ENCODE results near the gene CENPA.
A peak's percentile ranks its signal among the peaks of the same experiment; 100 is the strongest.
"Not testable (repeated sequence)": the region's sequence is repeated elsewhere in the genome, so short reads cannot be mapped to it uniquely, and the experiment has no call there.

The CENPA gene

GRCh38 chr2:26785431-26786206 is at the start of gene CENPA:
Gene CENPA, plus strand, starts transcription at chr2:26786056. Its CDS starts 141 bp downstream, at chr2:26786197.
- DNase-seq, result peak; percentile 100

DNA sequence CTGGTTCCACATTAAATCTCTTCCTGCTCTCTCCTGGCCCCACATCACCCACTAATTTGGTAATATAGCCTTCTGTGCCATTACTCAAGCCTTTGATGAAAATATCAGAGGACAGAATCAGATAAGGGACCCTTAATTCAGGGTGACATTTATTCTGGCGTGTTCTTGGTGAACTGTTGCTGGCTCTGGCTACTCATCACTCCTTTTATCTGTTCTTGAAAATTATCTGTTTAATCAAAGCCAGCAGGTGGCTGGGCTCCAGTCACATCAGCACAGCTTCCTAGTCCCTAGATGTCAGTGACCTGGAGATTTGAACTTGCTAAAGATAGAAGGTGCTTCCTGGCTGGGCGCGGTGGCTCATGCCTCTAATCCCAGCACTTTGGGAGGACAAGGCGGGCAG is 48.6 kb upstream of the CENPA start:
- no peak for DNase-seq

GRCh38 chr2:26738481-26738880 is 47.4 kb upstream of the CENPA start:
- no peak for DNase-seq

- DNase-seq, result no peak
These were observed 46.3 kb upstream of the CENPA start for GRCh38 chr2:26739514-26739913.

- DNase-seq, result no peak
These were observed 45.5 kb upstream of the CENPA start for GRCh38 chr2:26740346-26740745.

- DNase-seq, result no peak
These were observed 45.0 kb upstream of the CENPA start for GRCh38 chr2:26740890-26741302.

GRCh38 chr2:26742048-26742770 is 43.6 kb upstream of the CENPA start:
- no peak for DNase-seq

DNA sequence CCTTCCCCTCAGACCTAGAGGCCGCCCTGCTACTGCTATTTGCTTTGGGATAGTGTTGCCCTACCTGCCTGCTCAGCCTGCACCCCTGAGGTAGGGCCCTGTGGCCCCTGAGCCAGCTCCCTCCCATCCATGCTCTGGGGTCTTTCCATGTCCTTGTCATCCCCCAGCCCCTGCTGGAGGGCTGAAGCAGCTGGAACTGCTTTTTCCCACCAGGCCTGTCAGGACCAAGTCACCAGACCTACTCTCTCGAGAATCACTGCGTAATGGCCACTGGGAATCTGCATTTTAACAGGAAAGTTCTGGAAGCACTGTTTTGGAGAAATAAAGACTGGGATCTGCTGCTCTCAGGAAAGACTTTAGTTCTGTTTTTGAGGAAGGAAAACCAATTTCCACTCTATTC is 42.0 kb upstream of the CENPA start:
- no peak for DNase-seq

- no peak for DNase-seq
These were observed 40.9 kb upstream of the CENPA start for GRCh38 chr2:26744953-26745352.

- DNase-seq, result peak; percentile 85
These were observed 40.1 kb upstream of the CENPA start for GRCh38 chr2:26745609-26746327.

DNA sequence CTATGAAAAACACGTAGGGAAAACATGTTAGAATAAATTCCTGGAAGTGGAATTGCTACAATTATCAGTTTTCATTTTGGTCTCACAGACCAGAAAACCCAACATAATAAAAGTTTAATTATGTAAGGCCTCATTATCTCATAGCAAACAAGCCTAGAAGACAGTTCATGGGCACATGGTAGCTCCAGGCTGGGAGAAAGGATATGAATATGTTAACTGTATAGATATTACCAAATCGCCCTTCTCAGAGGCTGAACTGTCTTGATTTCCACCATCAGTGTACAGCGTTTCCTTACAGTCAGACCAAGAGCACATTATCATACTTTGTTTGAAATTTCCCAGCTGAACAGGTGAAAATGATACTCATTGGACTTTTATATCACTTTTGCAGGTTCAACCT is 38.9 kb upstream of the CENPA start:
- DNase-seq, result no peak

- DNase-seq, result not testable (repeated sequence)
These were observed 36.0 kb upstream of the CENPA start for GRCh38 chr2:26749787-26750420.

DNA sequence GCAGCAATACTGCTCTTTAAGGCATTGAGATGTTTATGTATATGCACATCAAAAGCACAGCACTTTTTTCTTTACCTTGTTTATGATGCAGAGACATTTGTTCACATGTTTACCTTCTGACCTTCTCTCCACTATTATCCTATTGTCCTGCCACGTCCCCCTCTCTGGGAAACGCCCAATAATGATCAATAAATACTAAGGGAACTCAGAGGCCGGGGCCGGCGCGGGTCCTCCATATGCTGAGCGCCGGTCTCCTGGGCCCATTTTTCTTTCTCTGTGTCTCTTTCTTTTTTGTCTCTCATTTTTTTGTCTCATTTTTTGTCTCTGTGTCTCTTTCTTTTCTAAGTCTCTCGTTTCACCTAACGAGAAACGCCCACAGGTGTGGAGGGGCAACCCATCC is 35.4 kb upstream of the CENPA start:
- DNase-seq, result not testable (repeated sequence)

DNA sequence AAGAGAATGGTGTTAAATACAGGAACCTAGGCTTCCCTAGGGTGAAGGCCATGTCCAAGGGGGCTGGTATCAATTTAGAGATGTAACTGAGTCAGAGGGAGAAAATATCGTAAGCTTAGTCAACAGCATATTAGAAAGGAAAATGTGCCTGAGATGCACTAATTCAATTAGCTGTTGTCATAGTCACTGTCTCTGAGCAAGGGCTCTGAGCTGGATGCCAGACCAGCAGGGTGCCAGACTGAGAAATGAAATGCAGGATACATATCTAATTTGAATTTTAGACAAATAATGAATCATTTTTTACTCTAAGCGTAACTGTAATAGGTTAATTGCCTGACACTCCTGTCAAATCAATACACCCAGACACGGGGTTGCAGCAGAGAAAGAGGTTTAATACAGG is 33.2 kb upstream of the CENPA start:
- no peak for DNase-seq

DNA sequence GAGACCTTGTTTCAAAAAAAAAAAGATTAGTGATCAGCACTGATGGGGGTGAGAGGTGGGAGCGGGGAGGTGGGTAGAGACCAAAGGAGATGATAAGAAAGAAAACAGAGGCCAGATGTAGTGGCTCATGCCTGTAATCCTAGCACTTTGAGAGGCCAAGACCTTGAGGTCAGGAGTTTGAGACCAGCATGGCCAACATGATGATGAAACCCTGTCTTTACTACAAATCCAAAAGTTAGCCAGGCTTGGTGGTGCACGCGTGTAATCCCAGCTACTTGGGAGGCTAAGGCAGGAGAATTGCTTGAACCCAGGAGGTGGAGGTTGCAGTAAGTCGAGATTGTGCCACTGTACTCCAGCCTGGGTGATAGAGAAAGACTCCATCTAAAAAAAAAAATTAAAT is 31.3 kb upstream of the CENPA start:
- no peak for DNase-seq

DNA sequence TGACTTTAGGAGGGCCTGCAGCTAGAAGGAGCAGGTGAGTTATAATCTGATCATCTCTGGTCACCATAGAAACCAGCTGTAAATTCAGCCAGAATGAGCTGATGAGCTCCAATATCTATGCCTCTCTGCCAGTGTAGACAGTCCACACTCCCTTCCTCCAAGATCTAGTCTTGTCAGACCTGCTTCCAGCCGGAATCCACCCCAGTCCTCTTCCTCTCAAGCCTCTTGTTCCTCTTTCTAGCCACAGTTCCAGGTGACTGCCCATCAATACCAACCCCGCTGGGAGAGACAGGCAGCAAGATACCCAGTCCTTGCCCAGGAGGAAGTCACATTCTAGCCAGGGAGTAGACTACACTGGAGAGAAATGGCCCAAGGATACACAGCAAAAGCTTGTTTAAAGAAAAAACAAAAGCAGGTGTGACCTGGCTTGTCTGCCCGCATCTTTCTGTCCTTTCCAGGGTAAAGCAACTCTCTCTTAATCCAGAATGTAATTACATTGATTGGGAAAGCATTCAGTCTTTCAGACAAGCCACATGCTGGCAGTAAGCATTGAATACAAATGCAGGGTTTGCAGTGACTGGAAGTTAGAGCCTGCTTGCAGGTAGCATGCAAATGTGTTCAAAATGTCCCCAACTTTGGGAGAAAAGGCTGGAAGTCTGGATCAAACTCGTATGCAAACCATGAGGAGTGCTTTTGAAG is 30.7 kb upstream of the CENPA start:
- DNase-seq, result no peak

DNA sequence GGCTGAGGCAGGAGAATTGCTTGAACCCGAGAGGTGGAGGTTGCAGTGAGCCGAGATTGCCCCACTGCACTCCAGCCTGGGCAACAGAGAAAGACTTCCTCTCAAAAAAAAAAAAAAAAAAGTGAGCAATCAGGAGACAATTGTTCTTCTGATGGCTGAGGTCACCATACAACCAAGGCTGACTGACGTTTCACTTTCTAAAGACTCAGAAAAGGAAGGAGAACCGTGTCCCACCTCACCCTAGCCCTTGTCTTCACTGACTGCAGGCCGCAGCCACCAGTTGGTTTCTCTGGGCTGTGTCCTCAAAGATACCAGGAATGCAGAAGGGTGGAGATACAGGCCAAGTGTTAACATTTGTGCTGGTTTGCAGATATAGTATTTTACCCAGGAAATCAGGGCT is 29.5 kb upstream of the CENPA start:
- no peak for DNase-seq

- DNase-seq, result no peak
These were observed 27.7 kb upstream of the CENPA start for GRCh38 chr2:26757873-26758789.

- DNase-seq, result no peak
These were observed 27.0 kb upstream of the CENPA start for GRCh38 chr2:26758790-26759321.

DNA sequence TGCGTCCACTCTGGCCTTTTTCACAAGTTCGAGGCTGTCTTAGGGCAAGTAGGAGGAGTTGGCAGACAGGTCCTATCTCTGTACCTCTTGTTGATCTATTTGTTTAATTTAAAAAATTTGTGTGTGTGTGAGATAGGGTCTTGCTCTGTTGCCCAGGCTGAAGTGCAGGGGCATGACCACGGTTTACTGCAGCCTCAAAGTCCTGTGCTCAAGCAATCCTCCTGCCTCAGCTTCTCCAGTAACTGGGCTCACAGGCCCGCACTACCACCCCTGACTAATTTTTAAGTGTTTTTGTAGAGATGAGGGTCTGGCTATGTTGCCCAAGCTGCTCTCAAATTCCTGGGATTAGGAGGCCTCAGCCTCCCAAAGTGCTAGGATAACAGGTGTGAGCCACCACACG is 26.0 kb upstream of the CENPA start:
- DNase-seq, result no peak

DNA sequence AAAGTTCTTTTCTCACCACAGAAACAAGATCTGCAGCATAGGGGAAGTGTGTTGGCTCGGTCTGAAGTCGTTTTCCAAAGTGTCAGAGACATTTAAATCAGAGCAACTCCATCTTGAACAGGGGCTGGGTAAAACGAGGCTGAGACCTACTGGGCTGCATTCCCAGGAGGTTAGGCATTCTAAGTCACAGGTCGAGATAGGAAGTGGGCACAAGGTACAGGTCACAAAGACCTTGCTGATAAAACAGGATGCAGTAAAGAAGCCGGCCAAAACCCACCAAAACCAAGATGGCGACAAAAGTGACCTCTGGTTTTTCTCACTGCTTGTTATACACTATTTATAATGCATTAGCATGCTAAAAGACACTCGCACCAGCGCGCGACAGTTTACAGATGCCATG is 24.9 kb upstream of the CENPA start:
- not testable (repeated sequence) for DNase-seq

Measured in NCI-H345 (cell line).